Upper lobe of left lung (tissue), 4 donors: ENCODE measurements around the gene PRKD1.

Experiments
- CTCF ChIP-seq, 6 experiments: fragments of 450-650 bp in 4 of 6; fragments of 200-600 bp in 2 of 6; sonication (generic) in 2 of 6; IDR thresholded peaks; one replicate each; pipeline ENCODE4 v1.5.1; 2016 to 2019; ENCODE audit warnings: antibody characterized with exemption in 6 of 6
- EP300 ChIP-seq, 4 donors: sonication (generic); formaldehyde crosslinking; IDR thresholded peaks; one replicate each; pipeline ENCODE4 v1.5.1; 2017; ENCODE audit warnings: antibody characterized with exemption in 4 of 4, control low read depth in 2 of 4
- POLR2AphosphoS5 ChIP-seq, 2 donors: sonication (generic); formaldehyde crosslinking; IDR thresholded peaks; one replicate each; pipeline ENCODE4 v1.5.1; 2017; ENCODE audit warnings: antibody characterized with exemption in 2 of 2

- TF ChIP-seq CTCF (IDR thresholded peaks at IDR 0.05) (no peak), POLR2AphosphoS5 (IDR thresholded peaks at IDR 0.05) (no peak), EP300 (IDR thresholded peaks at IDR 0.05) (no peak)
These were observed 88.9 kb downstream of the PRKD1 start for GRCh38 chr14:29838752-29839151.
